CD4-positive, alpha-beta T cell treated with Interleukin-21 for 1 hour (primary cell): ENCODE data around the gene GSTO1.
A peak's percentile ranks its signal among the peaks of the same experiment; 100 is the strongest.

ENCODE experiments used
- DNase-seq: peaks from one replicate; pipeline ENCODE4 v3.0.0-alpha.2; 2020

The GSTO1 gene

DNA sequence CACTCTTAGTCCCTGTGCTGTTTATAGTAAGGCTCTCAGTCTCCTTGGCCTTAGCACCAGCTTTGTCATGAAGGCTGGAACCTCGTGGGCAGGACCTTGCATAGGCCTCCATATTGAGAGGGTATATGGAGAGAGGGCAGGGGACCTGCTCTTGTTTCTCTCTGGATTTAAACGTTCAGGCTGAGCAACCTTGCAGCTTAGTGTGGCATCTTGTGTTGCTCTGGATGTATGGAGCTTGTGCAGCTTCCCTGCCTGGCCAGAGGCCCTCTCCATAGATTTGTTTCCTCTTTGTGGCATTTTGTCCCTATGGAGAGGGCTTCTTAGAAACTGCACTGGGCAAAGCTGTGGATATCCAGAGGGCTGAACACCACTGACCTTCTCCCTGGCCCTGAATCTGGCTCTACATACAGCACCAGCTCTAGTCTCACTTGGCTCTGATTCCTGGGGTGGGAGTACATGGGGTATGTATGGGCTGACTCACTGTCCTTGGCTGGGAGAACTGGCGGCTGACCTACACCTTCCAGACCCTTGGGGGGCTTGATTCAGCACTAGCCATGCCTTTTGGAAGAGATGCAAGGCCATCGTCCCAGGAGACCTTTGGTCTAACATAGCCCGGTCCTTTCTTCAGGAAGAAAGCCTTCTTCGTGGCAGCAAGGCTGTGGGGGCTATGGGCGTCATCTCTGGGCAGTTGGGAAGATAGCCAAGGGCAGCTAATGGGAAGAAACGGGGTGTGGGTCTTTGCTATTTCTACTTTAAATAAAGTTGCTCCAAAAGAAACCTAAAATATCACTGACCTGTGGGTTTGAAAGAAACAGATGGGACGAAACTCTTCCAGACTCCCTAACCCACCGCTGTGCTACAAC lies 53.1 kb downstream of the GSTO1 start:
- no peak for DNase-seq

DNA sequence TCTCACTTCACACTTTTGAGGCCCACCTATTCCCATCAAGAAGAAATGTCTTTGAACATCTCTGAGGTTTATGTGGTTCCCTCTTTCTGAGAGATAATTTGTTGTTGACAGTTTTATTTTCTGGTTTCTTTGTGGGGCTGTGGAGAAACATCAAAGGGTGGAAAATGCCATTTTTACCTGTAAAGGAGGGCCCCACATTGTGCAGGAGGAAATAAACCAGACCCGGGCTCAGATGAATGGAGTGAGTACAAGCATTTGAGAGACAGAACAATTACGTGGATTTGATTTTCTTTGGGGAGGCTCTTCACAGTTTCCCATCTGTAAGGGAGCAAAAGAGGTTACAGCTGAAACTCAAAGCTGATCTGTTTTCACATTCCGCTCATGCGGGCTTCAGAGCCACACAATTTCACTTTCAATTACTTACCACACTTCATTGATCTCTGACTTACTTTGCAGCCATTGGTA lies 53.8 kb downstream of the GSTO1 start:
- DNase-seq, result peak; percentile 37

DNA sequence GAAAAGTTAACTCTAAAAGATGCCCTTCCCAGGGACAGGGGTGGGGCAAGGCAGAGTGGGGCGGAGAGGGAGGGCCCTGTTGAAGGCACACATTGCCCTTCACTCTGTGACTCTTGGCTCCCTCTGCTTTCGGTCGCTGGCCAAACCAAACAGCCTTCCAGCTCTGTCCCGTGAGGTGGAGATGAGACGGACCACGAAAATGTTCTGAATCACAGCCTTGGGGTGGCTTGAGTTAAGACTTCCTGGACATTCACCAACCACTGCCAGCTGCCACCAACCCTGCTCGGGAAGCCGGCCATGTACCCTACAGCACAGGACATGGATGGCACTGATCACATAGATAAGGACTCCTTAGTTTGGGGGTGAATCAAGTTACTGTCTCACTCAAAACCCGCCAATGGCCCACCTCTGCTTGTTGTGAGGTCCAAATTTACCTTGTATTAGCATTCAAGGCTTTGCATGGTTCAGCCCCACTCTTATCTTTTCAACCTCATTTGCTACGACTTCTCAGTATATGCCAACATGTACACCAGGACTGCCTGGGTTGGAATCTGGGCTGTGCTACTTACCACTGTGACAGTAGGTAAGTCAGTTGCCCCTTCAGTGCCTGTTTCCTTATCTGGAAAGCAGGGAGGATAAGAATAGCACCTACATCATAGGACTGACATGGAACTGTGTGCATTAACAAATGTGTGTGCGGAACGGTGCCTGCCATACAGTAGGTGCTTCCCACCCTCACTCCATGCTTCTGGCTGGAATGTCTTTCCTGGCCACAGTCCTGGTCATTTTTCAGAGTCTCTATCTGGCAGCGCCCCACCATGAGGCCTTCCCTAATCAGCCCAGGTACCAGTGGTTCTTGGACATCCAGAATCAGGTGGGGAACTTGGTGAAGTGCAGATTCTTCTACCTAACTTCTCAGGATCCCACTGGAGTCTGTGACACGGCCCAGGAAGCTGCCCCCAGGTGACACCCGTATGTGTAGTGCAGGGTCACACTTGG lies 55.6 kb downstream of the GSTO1 start:
- no peak for DNase-seq

DNA sequence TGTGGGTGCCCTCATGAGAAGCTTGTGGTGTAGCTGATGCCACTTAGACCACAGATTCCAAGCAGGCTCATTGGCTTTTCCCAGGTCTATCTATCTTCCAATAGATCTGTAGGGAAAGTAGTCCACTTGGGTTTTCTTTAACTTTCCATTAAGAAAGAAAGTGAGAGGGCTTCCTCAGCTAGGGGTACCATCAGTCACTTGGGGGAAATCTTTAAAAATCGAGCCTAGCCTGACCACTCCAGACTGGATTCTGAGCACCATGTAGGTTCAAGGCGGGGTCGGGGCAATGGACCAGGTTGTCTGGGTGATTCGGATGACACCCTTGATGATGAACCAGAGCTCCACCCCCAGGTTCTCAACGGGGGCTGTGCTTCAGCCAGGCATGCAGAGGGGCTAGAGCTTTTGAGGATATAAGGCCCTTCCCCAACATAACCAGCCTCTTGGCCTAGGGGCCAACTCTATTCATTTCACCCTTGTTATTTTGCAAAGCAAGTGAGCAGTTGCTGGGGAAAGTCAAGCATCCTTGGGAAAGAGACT lies 56.6 kb downstream of the GSTO1 start:
- no peak for DNase-seq

DNA sequence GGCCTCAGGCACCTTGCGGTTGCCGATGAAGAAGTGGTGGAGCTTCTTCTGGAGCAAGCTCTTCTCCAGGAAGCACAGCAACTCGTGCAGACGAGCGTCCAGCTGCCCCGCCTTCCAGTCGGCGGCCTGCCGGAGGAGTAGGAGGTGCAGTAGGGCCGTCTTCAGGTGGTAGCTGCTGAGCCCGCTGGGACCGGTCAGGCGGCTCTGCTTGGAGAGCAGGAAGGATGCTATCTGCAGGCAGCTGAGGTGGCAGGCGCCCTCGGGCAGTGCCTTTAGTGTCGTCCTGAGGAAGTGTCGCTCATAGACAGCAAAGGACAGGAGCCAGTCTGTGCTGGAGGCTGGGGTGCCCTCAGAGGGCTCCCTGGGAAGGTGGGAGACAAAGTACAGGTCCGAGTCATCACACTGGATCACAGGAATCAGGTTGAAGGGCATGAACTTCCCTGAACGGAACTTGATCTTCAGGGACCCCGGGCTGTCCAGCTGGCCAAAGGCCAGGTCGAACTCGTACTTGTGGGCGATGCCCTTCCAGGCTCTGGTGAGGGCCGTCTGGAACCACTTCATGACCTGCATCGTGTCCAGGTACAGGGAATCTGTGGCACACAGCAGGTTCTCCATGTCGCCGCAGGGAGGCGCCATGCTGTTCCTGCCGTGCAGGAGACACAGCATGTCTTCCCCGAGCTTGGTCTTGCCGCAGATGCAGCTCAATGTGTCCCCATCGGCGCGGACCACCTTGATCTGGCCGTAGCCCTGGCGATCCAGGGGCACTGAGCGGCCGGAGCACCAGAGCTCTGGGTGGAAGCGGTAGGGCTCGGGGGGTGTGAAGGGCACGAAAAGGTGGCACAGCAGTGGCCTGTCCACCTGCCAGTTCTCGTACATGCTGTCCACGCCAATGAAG lies 60.1 kb downstream of the GSTO1 start:
- DNase-seq, result no peak

DNA sequence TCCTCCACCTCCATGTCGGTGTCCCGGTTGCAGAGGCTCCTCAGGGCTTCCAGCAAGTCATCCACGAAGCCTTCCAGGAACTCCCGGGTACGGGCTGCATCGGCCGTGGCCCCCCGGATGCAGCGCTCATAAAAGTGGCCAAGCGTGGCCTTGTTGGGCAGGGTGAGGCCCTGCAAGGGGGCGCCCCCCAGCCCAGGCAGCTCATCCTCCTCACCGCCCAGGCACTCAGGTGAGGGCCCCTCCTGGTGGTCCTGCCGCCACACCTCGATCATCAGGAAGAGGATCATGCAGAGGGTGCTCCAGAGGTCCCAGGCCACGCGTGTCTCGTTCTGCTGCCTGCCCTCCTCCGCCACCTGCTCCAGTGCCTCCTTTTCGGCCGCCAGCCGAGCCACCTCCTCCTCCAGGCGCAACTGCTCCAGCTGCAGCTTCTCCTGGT lies 60.8 kb downstream of the GSTO1 start:
- no peak for DNase-seq

DNA sequence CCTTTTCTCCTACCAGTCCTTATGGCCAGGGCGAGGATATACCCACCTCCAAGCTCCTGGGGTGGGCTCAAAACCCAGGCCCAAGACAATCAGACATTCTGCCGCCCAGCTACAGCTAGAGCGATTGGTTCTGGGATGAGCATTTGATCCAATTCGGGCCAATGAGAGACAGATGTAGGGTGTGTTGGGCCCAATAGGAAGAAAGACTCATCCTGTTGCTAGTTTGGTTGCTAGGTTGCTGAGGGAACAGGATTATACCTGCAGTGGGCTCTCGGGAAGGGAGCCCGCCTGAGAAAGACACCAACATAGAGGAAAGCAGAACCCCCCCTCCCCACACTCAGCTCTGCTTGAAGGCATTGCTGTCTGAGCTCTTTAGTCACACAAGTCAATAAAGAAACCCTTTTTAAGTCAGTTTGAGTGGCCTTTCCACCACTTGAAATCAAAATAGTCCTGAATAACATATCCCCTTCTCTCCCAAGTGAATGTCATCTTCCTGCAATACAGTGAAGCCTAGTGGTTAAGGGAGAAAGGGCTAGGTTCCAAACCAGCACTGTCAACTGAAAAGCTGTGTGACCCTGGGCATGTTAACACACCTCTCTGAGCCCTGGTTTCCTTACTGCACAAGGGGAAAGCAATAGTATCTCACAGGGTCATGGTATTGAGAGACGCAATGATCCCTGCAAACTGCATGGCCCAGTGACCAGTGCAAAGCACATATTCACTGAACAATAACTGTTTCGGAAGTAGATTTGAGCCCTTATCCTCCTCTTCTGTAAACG lies 61.8 kb downstream of the GSTO1 start:
- DNase-seq, result no peak
